HFF-Myc (cell line): ENCODE measurements around the gene SYNJ2.

ENCODE experiments used
- DNase-seq: peaks from one replicate; pipeline ENCODE4 v3.0.0-alpha.2; 2011; ENCODE audit warnings: low read depth; ENCODE audit errors: extremely low read depth
- H3K4me3 ChIP-seq: replicated peaks from 2 replicates; pipeline ENCODE4 v1.5.1; 2011; ENCODE audit warnings: low read depth, mild to moderate bottlenecking, control low read depth, low read length
- TF ChIP-seq, protein P1 (sequence below): IDR thresholded peaks from 2 replicates; pipeline ENCODE4 v1.5.1; 2012; ENCODE audit warnings: mild to moderate bottlenecking, low read depth, low read length, control low read depth; ENCODE audit errors: missing control alignments

Gene SYNJ2

GRCh38 chr6:158066136-158066781 is 84.6 kb downstream of the SYNJ2 start:
- H3K4me3 ChIP-seq = no peak overlapping the region
- TF ChIP-seq, protein P1, sequence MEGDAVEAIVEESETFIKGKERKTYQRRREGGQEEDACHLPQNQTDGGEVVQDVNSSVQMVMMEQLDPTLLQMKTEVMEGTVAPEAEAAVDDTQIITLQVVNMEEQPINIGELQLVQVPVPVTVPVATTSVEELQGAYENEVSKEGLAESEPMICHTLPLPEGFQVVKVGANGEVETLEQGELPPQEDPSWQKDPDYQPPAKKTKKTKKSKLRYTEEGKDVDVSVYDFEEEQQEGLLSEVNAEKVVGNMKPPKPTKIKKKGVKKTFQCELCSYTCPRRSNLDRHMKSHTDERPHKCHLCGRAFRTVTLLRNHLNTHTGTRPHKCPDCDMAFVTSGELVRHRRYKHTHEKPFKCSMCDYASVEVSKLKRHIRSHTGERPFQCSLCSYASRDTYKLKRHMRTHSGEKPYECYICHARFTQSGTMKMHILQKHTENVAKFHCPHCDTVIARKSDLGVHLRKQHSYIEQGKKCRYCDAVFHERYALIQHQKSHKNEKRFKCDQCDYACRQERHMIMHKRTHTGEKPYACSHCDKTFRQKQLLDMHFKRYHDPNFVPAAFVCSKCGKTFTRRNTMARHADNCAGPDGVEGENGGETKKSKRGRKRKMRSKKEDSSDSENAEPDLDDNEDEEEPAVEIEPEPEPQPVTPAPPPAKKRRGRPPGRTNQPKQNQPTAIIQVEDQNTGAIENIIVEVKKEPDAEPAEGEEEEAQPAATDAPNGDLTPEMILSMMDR = no peak
- no peak for DNase-seq

- TF ChIP-seq, protein P1 = no peak
- no peak for DNase-seq
- no peak overlapping the region for H3K4me3 ChIP-seq
These were observed 85.9 kb downstream of the SYNJ2 start for GRCh38 chr6:158067436-158068015.

DNA sequence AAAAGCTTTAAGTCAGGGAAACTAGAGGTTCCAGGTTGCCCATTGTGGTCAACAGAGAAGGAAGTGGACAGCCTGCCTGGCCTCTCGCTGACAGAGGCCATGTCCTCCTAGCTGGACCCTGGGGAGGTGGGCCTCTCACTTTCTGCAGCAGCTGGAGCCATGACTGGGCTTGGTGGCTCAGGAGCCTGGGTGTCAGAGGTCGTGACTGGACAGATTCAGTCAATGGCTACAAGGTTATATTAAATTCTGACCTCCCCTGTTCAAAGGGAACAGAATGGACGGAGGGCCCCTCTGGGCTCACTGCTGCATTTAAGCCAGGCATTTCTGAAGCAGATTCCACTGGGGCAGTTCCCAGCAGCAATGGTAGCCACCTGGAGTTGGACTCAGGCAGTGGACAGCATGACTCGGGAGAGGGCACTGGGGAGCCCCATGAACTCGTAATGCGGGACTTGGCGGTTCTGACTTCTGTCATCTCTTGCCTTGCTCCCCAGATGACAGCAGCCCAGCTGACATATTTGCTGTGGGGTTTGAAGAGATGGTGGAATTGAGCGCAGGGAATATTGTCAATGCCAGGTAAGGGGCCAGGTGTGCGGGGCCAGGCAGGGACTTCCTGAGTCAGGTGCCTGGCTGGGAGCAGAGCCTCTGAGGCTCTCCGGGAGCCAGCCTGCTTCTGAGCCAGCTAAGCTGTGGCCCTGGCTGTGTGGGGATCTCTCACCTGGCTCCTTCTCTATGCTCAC is 86.7 kb downstream of the SYNJ2 start:
- DNase-seq = no peak
- H3K4me3 ChIP-seq = no peak overlapping the region
- TF ChIP-seq, protein P1 = no peak

DNA sequence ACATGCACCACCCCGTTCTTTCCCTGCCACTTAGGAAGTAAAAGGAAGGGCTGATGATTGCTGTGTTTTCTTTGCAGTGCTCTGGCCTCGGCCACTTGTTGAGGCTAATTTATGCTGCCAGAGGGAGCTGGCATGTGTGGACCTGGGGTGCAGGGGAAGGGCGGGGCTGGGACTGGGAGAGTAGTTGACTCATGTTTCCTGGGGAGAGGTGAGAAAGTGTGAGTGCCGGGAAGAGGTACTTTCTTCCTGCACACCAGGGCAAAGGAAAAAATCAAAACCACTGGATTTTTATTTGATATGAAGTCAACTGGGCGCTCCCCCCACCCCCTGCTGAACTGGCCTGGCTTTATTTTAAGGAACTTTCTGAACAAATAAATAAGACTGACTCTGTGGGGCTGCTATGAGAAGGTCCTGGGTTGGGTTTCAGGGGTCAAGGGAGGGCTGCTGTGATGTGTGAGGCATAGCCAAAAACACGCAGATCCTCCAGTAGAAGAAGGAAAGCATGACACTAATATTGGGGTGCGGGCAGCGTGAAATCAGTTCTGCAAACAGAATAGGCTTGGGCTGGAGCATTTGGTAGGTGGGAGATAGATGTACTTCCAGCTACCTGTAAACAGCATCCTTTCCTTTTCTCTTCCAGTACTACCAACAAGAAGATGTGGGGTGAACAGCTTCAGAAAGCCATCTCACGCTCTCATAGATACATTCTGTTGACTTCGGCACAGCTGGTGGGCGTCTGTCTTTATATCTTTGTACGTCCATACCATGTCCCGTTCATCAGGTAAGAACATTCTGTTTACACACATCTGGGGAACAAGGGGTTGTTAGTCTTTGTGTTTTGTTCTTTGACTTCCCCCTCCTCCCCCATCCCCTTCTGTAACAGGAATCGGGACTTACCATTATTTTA is 87.5 kb downstream of the SYNJ2 start:
- H3K4me3 ChIP-seq = no peak overlapping the region
- no peak for DNase-seq

GRCh38 chr6:158069800-158070195 is 88.1 kb downstream of the SYNJ2 start:
- H3K4me3 ChIP-seq = no peak overlapping the region
- no peak for DNase-seq
- TF ChIP-seq, protein P1 = no peak

More for the DNA sequence above, 87.5 kb downstream of the SYNJ2 start:
- TF ChIP-seq, protein P1 = no peak

GRCh38 chr6:158070513-158070912 is 88.8 kb downstream of the SYNJ2 start:
- H3K4me3 ChIP-seq = no peak overlapping the region
- TF ChIP-seq, protein P1 = no peak
- no peak for DNase-seq
